ENCODE data around the gene CFAP119. TPM values are rescaled to one million over a fixed set of nuclear protein-coding genes. Genes with fewer than 3 reads are reported as not detected.
A peak's percentile ranks its signal among the peaks of the same experiment; 100 is the strongest.

Gene CFAP119
- total RNA-seq, 2 experiments from 2014 or later, result 4.1 to 4.6 TPM

- no peak overlapping the region for H3K27ac Mint-ChIP-seq
- ATAC-seq (no peak), DNase-seq (no peak)
- H3K36me3 Mint-ChIP-seq, result peaks cover 21% of the 10 kb centered on the region
- H3K4me3 Mint-ChIP-seq, result no peak overlapping the region
- CTCF ChIA-PET, result interaction anchor here (0.9 kb wide), 1 partner anchor 63 kb away, joined by 4 read pairs; no protein-coding TSS in a partner anchor
- H3K27me3 Mint-ChIP-seq, result no peaks in the 10 kb centered on the region
- no peaks in the 10 kb centered on the region for H3K9me3 Mint-ChIP-seq (ENCODE audit: low read depth)
- peaks cover 26% of the 10 kb centered on the region for H3K4me1 Mint-ChIP-seq
Measured at GRCh38 chr16:30750201-30750600, 11.7 kb downstream of the CFAP119 start.

DNA sequence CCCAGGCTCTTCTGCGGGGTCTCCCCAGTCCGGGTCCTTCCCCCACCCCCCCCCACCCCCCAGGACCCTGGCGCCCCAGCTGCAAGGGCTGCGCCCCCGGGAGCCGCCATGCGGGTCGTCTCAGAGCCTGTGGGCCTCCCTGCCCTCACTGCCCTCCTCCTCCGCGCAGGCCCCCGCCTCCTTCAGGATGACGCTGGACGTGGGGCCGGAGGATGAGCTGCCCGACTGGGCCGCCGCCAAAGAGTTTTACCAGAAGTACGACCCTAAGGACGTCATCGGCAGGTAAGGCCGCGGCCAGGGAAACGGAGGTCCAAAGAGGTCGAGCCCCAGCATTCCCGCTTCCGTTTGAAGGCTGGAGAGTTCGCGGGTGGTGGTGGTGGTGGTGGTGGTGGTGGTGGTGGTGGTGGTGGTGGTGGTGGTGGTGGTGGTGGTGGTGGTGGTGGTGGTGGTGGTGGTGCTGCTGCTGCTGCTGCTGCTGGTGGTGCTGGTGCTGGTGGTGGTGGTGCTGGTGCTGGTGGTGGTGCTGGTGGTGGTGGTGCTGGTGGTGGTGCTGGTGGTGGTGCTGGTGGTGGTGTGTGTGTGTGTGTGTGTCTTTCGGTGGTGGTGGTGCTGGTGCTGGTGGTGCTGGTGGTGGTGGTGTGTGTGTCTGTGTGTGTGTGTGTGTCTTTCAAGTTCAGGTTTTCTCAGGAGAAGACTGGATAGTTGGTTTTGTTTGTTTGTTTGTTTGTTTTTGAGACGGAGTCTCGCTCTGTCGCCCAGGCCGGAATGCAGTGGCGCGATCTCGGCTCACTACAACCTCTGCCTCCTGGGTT lies 13.0 kb downstream of the CFAP119 start:
- Mint-ChIP-seq H3K4me3 (peak overlapping the region; percentile 87), H3K4me1 (peaks cover 26% of the 10 kb centered on the region), H3K27me3 (no peaks in the 10 kb centered on the region), H3K27ac (peak overlapping the region; percentile 93), H3K36me3 (peaks cover 19% of the 10 kb centered on the region), H3K9me3 (ENCODE audit: low read depth) (no peaks in the 10 kb centered on the region)
- ATAC-seq (peak; percentile 34), DNase-seq (peak; percentile 61)
- CTCF ChIA-PET, result interaction anchor here (1.0 to 1.7 kb wide), 7 partner anchors 14 to 96 kb away, joined by 3 to 7 read pairs (median 4); no protein-coding TSS in a partner anchor

DNA sequence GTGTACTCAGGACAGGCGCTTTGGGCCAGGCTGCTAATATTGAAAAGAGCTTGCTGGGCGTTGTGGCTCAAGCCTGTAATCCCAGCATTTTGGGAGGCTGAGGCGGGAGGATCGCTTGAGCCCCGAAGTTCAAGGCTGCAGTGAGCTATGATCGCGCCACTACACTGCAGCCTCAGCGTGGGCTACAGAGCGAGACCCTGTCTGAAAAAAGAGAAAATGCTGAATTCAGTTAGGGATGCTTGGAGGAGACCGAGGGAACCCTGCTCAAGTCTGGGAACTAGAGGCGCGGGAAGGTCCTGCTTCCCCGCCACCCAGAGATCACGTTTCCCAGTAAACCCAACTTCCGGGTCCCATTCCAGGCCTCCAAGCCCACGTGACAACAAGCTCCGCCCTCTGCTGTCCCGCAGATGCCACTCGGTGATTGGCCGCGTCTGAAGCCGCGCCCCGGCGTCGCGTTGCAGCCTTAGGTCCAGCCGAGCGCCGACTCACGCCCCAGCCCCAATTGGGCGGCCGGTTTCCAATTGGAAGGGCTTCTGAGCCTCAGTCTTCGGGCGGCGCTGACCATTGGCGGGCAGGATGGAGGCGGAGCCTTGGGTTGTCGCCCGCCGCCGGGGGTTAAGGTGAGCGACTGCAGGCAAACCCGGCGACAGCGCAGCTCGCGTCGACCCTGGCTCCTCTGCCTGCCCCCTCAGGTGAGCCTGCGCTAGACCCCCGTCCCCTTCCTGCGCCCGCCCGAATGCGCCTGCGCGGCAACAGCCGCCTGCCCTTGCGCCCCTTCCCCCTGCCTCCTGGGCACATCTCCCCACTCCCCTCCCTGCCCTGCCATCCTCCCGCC lies 13.8 kb downstream of the CFAP119 start, which contains the start of gene PHKG2:
PHKG2 (plus strand) TSS at position 627 of the 835 bp plus-strand sequence. CDS start 396 bp downstream, outside the sequence.
- no peaks in the 10 kb centered on the region for H3K27me3 Mint-ChIP-seq
- ATAC-seq (peak; percentile 99), DNase-seq (peak; percentile 99)
- CTCF ChIA-PET, result interaction anchor here (0.8 to 1.7 kb wide), 12 partner anchors 12 to 194 kb away, joined by 3 to 7 read pairs (median 4); partner anchors contain the start of gene FBRS
- peak within 1 kb of the TSS; percentile 87 for H3K4me3 Mint-ChIP-seq
- H3K27ac Mint-ChIP-seq, result peak within 1 kb of the TSS; percentile 93
- peaks cover 26% of the 10 kb centered on the region for H3K4me1 Mint-ChIP-seq
- H3K9me3 Mint-ChIP-seq (ENCODE audit: low read depth), result no peaks in the 10 kb centered on the region
- peaks cover 22% of the 10 kb centered on the region for H3K36me3 Mint-ChIP-seq

DNA sequence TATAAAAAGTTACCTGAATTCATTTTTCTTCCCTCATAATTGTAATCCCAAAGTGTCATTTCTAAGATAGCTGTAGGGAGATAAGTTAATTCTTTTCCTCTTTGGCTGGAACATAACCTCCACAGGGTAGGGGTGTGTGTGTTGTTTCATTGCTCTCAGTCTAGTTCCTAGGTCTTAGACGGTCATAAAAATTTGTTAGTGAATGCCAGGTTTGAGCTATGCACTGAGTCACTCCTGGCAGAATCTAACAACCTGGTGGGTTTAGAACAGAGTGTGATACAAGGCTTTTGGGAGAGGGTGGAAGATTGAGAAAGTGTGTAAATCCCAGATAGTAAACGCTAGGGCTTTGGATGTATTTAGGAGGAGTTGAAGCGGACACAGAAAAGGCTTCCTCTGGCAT lies 14.5 kb downstream of the CFAP119 start:
- H3K4me3 Mint-ChIP-seq, result peak overlapping the region; percentile 87
- H3K27ac Mint-ChIP-seq, result peak overlapping the region; percentile 78
- peaks cover 22% of the 10 kb centered on the region for H3K36me3 Mint-ChIP-seq
- H3K4me1 Mint-ChIP-seq, result peaks cover 26% of the 10 kb centered on the region
- no peaks in the 10 kb centered on the region for H3K27me3 Mint-ChIP-seq
- CTCF ChIA-PET, result interaction anchor here (0.8 to 1.6 kb wide), 11 partner anchors 13 to 194 kb away, joined by 3 to 7 read pairs (median 5); partner anchors contain the start of gene FBRS
- ATAC-seq (no peak), DNase-seq (no peak)
- H3K9me3 Mint-ChIP-seq (ENCODE audit: low read depth), result no peaks in the 10 kb centered on the region

DNA sequence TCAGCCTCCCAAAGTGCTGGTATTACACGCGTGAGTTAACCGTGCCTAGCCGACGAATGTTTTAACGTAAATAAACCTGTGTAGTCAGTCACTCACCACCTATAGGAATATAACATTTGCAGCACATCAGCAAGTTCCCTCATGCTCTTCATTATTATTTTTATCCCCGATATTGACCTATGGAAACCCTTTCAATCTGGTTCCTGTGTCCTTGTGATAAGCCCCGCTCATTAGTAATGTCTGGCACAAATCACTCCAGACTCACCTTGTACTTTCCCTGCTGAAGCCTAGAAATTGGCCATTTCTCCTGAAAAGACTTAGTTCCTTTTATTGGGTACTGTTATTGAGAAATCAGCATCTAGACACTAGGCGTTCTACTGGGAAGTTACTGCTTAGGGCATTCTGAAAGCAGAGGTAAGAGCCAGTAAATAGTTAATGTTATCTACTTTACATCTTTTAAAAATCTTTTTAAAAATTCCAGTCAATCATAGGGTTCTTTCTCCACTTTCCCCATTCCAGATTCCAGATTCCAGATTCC lies 15.2 kb downstream of the CFAP119 start:
- peaks cover 26% of the 10 kb centered on the region for H3K36me3 Mint-ChIP-seq
- no peak overlapping the region for H3K27ac Mint-ChIP-seq
- no peaks in the 10 kb centered on the region for H3K27me3 Mint-ChIP-seq
- CTCF ChIA-PET, result interaction anchor here (1.5 to 1.6 kb wide), 2 partner anchors 68 to 195 kb away, joined by 4 to 5 read pairs; no protein-coding TSS in a partner anchor
- H3K9me3 Mint-ChIP-seq (ENCODE audit: low read depth), result no peaks in the 10 kb centered on the region
- H3K4me1 Mint-ChIP-seq, result peaks cover 26% of the 10 kb centered on the region
- no peak overlapping the region for H3K4me3 Mint-ChIP-seq
- DNase-seq (no peak), ATAC-seq (no peak)

DNA sequence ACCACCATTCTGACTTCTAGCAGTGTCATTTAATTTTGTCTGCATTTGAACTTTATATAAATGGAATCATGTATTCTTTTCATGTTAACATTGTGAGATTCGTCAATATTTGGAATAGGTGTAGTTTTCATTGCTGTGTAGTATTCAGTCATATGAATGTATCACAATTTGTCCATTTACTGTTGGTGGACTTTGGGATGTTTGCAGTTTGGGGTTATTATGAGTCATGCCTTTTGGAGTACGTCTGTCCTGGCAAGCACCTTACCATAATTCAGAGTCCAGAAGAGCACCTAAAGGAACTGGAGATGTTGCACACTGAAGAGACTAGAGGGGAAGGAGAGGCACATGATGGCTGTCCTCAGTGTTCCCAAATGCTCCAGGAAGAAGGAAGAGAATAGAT lies 16.8 kb downstream of the CFAP119 start:
- H3K27ac Mint-ChIP-seq, result no peak overlapping the region
- no peak for ATAC-seq
- no peak overlapping the region for H3K4me3 Mint-ChIP-seq
- no peaks in the 10 kb centered on the region for H3K9me3 Mint-ChIP-seq (ENCODE audit: low read depth)
- no peaks in the 10 kb centered on the region for H3K27me3 Mint-ChIP-seq
- no peak for DNase-seq
- CTCF ChIA-PET, result no interaction called here
- H3K36me3 Mint-ChIP-seq, result peaks cover 24% of the 10 kb centered on the region
- peaks cover 23% of the 10 kb centered on the region for H3K4me1 Mint-ChIP-seq

DNA sequence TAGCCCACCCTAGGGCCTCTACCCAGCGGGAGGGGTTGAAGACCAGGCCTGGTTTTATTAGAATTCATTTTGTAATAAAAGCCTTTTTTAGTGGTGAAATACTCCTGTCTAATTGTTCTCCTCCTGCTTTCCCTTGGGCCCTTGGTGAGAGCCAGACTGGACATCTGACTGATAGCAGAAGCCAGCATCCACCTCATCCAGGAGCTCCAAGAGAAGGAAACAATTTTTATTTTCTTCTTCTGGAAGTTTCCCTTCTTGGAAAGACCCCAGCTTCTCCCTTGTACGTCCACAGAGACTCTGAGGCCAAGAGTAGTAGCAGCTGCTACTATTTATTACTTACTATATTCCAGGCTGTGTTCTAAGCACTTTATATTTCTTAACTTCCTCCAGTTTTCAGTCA lies 17.7 kb downstream of the CFAP119 start:
- no peak for ATAC-seq
- peaks cover 16% of the 10 kb centered on the region for H3K4me1 Mint-ChIP-seq
- H3K36me3 Mint-ChIP-seq, result peaks cover 20% of the 10 kb centered on the region
- H3K27me3 Mint-ChIP-seq, result no peaks in the 10 kb centered on the region
- H3K27ac Mint-ChIP-seq, result no peak overlapping the region
- no peaks in the 10 kb centered on the region for H3K9me3 Mint-ChIP-seq (ENCODE audit: low read depth)
- H3K4me3 Mint-ChIP-seq, result no peak overlapping the region
- DNase-seq, result no peak
- CTCF ChIA-PET, result no interaction called here

GRCh38 chr16:30743716-30744115 lies 18.1 kb downstream of the CFAP119 start:
- Mint-ChIP-seq H3K4me1 (peaks cover 13% of the 10 kb centered on the region), H3K9me3 (ENCODE audit: low read depth) (no peaks in the 10 kb centered on the region), H3K27ac (no peak overlapping the region), H3K4me3 (no peak overlapping the region), H3K36me3 (peaks cover 17% of the 10 kb centered on the region), H3K27me3 (no peaks in the 10 kb centered on the region)
- CTCF ChIA-PET, result no interaction called here
- DNase-seq (no peak), ATAC-seq (no peak)

- no peak for ATAC-seq
- Mint-ChIP-seq H3K27ac (no peak overlapping the region), H3K4me3 (no peak overlapping the region), H3K36me3 (peaks cover 28% of the 10 kb centered on the region), H3K27me3 (no peaks in the 10 kb centered on the region), H3K4me1 (peaks cover 4% of the 10 kb centered on the region), H3K9me3 (ENCODE audit: low read depth) (no peaks in the 10 kb centered on the region)
- no peak for DNase-seq
- CTCF ChIA-PET, result interaction anchor here (1.3 kb wide), 1 partner anchor 103 kb away, joined by 3 read pairs; no protein-coding TSS in a partner anchor
Measured at GRCh38 chr16:30741461-30741914, 20.4 kb downstream of the CFAP119 start.

- DNase-seq (no peak), ATAC-seq (no peak)
- Mint-ChIP-seq H3K27me3 (no peaks in the 10 kb centered on the region), H3K4me1 (peaks cover 4% of the 10 kb centered on the region), H3K36me3 (peaks cover 36% of the 10 kb centered on the region), H3K4me3 (no peak overlapping the region), H3K9me3 (ENCODE audit: low read depth) (no peaks in the 10 kb centered on the region), H3K27ac (peak overlapping the region; percentile 49)
- CTCF ChIA-PET, result interaction anchor here (1.3 kb wide), 1 partner anchor 104 kb away, joined by 3 read pairs; no protein-coding TSS in a partner anchor
Measured at GRCh38 chr16:30740364-30741251, 21.3 kb downstream of the CFAP119 start.

DNA sequence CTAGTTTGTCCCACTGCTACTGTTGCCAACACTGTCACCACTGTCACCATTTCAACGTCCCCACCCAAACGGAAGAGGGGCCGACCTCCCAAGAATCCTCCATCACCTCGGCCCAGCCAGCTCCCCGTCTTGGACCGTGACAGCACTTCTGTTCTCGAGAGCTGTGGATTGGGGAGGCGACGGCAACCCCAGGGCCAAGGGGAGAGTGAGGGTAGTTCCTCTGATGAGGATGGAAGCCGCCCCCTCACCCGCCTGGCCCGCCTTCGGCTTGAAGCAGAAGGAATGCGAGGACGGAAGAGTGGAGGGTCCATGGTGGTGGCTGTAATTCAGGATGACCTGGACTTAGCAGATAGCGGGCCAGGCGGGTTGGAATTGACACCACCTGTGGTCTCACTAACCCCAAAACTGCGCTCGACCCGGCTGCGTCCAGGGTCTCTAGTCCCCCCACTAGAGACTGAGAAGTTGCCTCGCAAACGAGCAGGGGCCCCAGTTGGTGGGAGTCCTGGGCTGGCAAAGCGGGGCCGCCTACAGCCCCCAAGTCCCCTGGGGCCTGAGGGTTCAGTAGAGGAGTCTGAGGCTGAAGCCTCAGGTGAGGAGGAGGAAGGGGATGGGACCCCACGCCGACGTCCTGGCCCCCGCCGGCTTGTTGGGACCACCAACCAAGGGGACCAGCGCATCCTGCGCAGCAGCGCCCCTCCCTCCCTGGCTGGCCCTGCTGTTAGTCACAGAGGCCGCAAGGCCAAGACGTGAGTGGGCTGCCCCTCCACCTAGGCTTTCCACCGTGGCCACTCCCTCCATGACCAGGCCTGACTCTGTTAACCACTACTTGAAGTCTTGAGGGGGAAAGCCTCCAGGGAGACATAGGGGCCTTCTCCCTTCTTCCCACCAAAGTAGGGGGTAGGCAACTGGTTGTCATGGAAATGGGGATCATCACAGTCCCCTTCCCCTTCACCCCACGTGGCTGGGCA lies 22.6 kb downstream of the CFAP119 start:
- Mint-ChIP-seq H3K27ac (no peak overlapping the region), H3K4me3 (no peak overlapping the region), H3K36me3 (peaks cover 38% of the 10 kb centered on the region), H3K9me3 (ENCODE audit: low read depth) (no peaks in the 10 kb centered on the region), H3K27me3 (no peaks in the 10 kb centered on the region), H3K4me1 (peaks cover 4% of the 10 kb centered on the region)
- ATAC-seq (no peak), DNase-seq (no peak)
- CTCF ChIA-PET, result no interaction called here

Measured in activated CD8-positive, alpha-beta memory T cell treated with anti-CD3 and anti-CD28 coated beads, Interleukin-2, amount 10 ng/mL, durations not matched to agents 7 days and 5 days (primary cell).